ENCODE results near the gene RNF213. TPM values are rescaled to one million over a fixed set of nuclear protein-coding genes. Genes with fewer than 3 reads are reported as not detected.

Gene RNF213
- total and polyA plus RNA-seq, 10 of the 15 experiments (the other 5 are each of a cell fraction or from before 2014, with no cell fraction given) = 18.6 to 145 (median 65.8) TPM

GRCh38 chr17:80295146-80295545 lies 34.5 kb downstream of the RNF213 start:
- H3K36me3 ChIP-seq (ENCODE audit: control insufficient read depth in 2 of 2, insufficient read depth in 2 of 2, low read length in 1 of 2) = peaks cover 38 to 54% of the 10 kb centered on the region in 2 experiments
- POLR2A ChIA-PET = no interaction called here
- intact Hi-C loops (cut with micrococcal nuclease; ENCODE audit: unreplicated experiment) (no loop called here), in situ Hi-C loops (cut with MboI) (no loop called here)
- TF ChIP-seq RELA (IDR thresholded peaks at IDR 0.05; ENCODE audit: borderline replicate concordance, partially characterized antibody) (no peak), EGR1 (IDR thresholded peaks at IDR 0.05; ENCODE audit: borderline replicate concordance in 1 of 2, low read depth in 2 of 2, low read length in 2 of 2) (no peak), RB1 (IDR thresholded peaks at IDR 0.05; ENCODE audit: borderline replicate concordance) (no peak)
- TF ChIP-seq, protein P1, sequence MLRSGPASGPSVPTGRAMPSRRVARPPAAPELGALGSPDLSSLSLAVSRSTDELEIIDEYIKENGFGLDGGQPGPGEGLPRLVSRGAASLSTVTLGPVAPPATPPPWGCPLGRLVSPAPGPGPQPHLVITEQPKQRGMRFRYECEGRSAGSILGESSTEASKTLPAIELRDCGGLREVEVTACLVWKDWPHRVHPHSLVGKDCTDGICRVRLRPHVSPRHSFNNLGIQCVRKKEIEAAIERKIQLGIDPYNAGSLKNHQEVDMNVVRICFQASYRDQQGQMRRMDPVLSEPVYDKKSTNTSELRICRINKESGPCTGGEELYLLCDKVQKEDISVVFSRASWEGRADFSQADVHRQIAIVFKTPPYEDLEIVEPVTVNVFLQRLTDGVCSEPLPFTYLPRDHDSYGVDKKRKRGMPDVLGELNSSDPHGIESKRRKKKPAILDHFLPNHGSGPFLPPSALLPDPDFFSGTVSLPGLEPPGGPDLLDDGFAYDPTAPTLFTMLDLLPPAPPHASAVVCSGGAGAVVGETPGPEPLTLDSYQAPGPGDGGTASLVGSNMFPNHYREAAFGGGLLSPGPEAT (IDR thresholded peaks at IDR 0.05; ENCODE audit: low read depth) = no peak
- TF ChIP-seq, protein P2, sequence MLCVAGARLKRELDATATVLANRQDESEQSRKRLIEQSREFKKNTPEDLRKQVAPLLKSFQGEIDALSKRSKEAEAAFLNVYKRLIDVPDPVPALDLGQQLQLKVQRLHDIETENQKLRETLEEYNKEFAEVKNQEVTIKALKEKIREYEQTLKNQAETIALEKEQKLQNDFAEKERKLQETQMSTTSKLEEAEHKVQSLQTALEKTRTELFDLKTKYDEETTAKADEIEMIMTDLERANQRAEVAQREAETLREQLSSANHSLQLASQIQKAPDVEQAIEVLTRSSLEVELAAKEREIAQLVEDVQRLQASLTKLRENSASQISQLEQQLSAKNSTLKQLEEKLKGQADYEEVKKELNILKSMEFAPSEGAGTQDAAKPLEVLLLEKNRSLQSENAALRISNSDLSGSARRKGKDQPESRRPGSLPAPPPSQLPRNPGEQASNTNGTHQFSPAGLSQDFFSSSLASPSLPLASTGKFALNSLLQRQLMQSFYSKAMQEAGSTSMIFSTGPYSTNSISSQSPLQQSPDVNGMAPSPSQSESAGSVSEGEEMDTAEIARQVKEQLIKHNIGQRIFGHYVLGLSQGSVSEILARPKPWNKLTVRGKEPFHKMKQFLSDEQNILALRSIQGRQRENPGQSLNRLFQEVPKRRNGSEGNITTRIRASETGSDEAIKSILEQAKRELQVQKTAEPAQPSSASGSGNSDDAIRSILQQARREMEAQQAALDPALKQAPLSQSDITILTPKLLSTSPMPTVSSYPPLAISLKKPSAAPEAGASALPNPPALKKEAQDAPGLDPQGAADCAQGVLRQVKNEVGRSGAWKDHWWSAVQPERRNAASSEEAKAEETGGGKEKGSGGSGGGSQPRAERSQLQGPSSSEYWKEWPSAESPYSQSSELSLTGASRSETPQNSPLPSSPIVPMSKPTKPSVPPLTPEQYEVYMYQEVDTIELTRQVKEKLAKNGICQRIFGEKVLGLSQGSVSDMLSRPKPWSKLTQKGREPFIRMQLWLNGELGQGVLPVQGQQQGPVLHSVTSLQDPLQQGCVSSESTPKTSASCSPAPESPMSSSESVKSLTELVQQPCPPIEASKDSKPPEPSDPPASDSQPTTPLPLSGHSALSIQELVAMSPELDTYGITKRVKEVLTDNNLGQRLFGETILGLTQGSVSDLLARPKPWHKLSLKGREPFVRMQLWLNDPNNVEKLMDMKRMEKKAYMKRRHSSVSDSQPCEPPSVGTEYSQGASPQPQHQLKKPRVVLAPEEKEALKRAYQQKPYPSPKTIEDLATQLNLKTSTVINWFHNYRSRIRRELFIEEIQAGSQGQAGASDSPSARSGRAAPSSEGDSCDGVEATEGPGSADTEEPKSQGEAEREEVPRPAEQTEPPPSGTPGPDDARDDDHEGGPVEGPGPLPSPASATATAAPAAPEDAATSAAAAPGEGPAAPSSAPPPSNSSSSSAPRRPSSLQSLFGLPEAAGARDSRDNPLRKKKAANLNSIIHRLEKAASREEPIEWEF (IDR thresholded peaks at IDR 0.05; ENCODE audit: insufficient replicate concordance, low read depth, low read length) = no peak
- TF ChIP-seq, protein P3, sequence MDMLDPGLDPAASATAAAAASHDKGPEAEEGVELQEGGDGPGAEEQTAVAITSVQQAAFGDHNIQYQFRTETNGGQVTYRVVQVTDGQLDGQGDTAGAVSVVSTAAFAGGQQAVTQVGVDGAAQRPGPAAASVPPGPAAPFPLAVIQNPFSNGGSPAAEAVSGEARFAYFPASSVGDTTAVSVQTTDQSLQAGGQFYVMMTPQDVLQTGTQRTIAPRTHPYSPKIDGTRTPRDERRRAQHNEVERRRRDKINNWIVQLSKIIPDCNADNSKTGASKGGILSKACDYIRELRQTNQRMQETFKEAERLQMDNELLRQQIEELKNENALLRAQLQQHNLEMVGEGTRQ (IDR thresholded peaks at IDR 0.05; ENCODE audit: borderline replicate concordance, low read depth, low read length) = no peak
- no peaks in the 10 kb centered on the region for H4K20me1 ChIP-seq (ENCODE audit: control insufficient read depth, insufficient read depth)
- DNase-seq (ENCODE audit: low read depth, low spot score) = no peak
- no peak overlapping the region for H2AFZ ChIP-seq (ENCODE audit: control insufficient read depth, low read depth, low read length)
- H3K4me3 ChIP-seq = no peak overlapping the region
- no peaks in the 10 kb centered on the region for H3K4me1 ChIP-seq (ENCODE audit: control insufficient read depth, insufficient read depth, low read length)
- no peaks in the 10 kb centered on the region for H3K9me3 ChIP-seq (replicated peaks; ENCODE audit: control insufficient read depth, insufficient read depth, low read length)
- CTCF ChIA-PET = interaction anchor here (1.5 kb wide), 1 partner anchor 99 kb away, joined by 4 read pairs; no protein-coding TSS in a partner anchor
- H3K27ac ChIP-seq (ENCODE audit: control insufficient read depth, insufficient read depth) = no peak overlapping the region
- no peak overlapping the region for H3K9ac ChIP-seq (ENCODE audit: control insufficient read depth, insufficient read depth, low read length)
- H3K79me2 ChIP-seq (ENCODE audit: control insufficient read depth, insufficient read depth, low read length) = no peaks in the 10 kb centered on the region
- RAD21 ChIA-PET (ENCODE audit: unreplicated experiment) = interaction anchor here (1.0 kb wide), 1 partner anchor 98 kb away, joined by 3 read pairs; no protein-coding TSS in a partner anchor
- no peaks in the 10 kb centered on the region for H3K27me3 ChIP-seq (replicated peaks in 1 of 2; ENCODE audit: control insufficient read depth in 2 of 2, insufficient read depth in 2 of 2, low read length in 1 of 2)
- WGBS (ENCODE audit: insufficient coverage, insufficient replicate concordance, low lambda C conversion rate, missing lambda C conversion rate) = 90% methylated on average over 5 of the region's 5 CpGs
- SMC1A ChIA-PET (ENCODE audit: uncharacterized antibody, unreplicated experiment) = no interaction called here
- no peak overlapping the region for H3K4me2 ChIP-seq (ENCODE audit: control insufficient read depth, insufficient read depth)
- no TSS peak for BruUV-seq (replicated peaks)
- FAIRE-seq = no peak
- ATAC-seq = no peak

Measured in GM12878 (cell line).